Endothelial cell of umbilical vein (primary cell): Measurements from ENCODE around the gene SLC25A13.

Experiments used
- CTCF ChIP-seq, 2 donors: IDR thresholded peaks; 1 replicate in 1 of 2; 2 replicates in 1 of 2; pipeline ENCODE4 v1.5.1; 2011; ENCODE audit warnings: low read length in 2 of 2, mild to moderate bottlenecking in 2 of 2, moderate library complexity in 2 of 2, control low read depth in 1 of 2, inconsistent platforms in 1 of 2, low read depth in 1 of 2; ENCODE audit not compliant: insufficient read depth in 1 of 2; ENCODE audit errors: extremely low read depth in 1 of 2
- POLR2A ChIP-seq: IDR thresholded peaks from 2 replicates; pipeline ENCODE4 v1.6.1; 2012; ENCODE audit warnings: low read depth, mild to moderate bottlenecking, control low read depth, low read length
- POLR2AphosphoS5 ChIP-seq: IDR thresholded peaks from 2 replicates; pipeline ENCODE4 v1.6.1; 2012; ENCODE audit warnings: low read depth, mild to moderate bottlenecking, control low read depth, low read length, moderate library complexity; ENCODE audit not compliant: insufficient read depth

- TF ChIP-seq CTCF (IDR thresholded peaks at IDR 0.05; ENCODE audit: extremely low read depth in 1 of 2, insufficient read depth in 1 of 2, low read depth in 1 of 2, low read length in 2 of 2) (no peak), POLR2A (no peak), POLR2AphosphoS5 (no peak)
Observed at GRCh38 chr7:96269246-96269994, 52.5 kb downstream of the SLC25A13 start.
